GM21717 (cell line): ENCODE data around the gene EFNA5.
"Not testable (repeated sequence)": the region's sequence is repeated elsewhere in the genome, so short reads cannot be mapped to it uniquely, and the experiment has no call there.

Source experiments
- ATAC-seq: cut with Tn5 transposase; IDR thresholded peaks from one replicate; pipeline ENCODE4 v1.9.1; 2021; ENCODE audit warnings: mild to moderate bottlenecking, moderate library complexity; ENCODE audit not compliant: unreplicated experiment

The EFNA5 gene

GRCh38 chr5:107359033-107359915 lies 311.5 kb downstream of the EFNA5 start:
- ATAC-seq: no peak

- ATAC-seq: no peak
Measured at GRCh38 chr5:107356891-107357290, 313.8 kb downstream of the EFNA5 start.

GRCh38 chr5:107352576-107352975 lies 318.2 kb downstream of the EFNA5 start:
- ATAC-seq: no peak

- ATAC-seq: not testable (repeated sequence)
Measured at GRCh38 chr5:107346580-107346979, 324.2 kb downstream of the EFNA5 start.

GRCh38 chr5:107342371-107342770 lies 328.4 kb downstream of the EFNA5 start:
- no peak for ATAC-seq

- ATAC-seq: no peak
Measured at GRCh38 chr5:107341376-107342084, 329.2 kb downstream of the EFNA5 start.

GRCh38 chr5:107340631-107341030 lies 330.1 kb downstream of the EFNA5 start:
- no peak for ATAC-seq

GRCh38 chr5:107338335-107338734 lies 332.4 kb downstream of the EFNA5 start:
- ATAC-seq: no peak

GRCh38 chr5:107337281-107337680 lies 333.5 kb downstream of the EFNA5 start:
- ATAC-seq: no peak

GRCh38 chr5:107331882-107332281 lies 338.9 kb downstream of the EFNA5 start:
- no peak for ATAC-seq

- ATAC-seq: no peak
Measured at GRCh38 chr5:107331312-107331711, 339.4 kb downstream of the EFNA5 start.

- no peak for ATAC-seq
Measured at GRCh38 chr5:107330903-107331302, 339.8 kb downstream of the EFNA5 start.

- peak; percentile 52 for ATAC-seq
Measured at GRCh38 chr5:107329850-107330249, 340.9 kb downstream of the EFNA5 start.
